ENCODE measurements around the gene NETO2.

- TF ChIP-seq CSRNP3 (CRISPR knock-in tag; IDR thresholded peaks at IDR 0.05) (no peak), CSDC2 (CRISPR knock-in tag; IDR thresholded peaks at IDR 0.05) (no peak), TCF4 (CRISPR knock-in tag; IDR thresholded peaks at IDR 0.05; ENCODE audit: borderline replicate concordance) (no peak), PATZ1 (CRISPR knock-in tag; IDR thresholded peaks at IDR 0.05; ENCODE audit: borderline replicate concordance) (no peak), ZNF565 (CRISPR knock-in tag; conservative IDR thresholded peaks at IDR 0.05; ENCODE audit: low read depth) (no peak), RARB (CRISPR knock-in tag; IDR thresholded peaks at IDR 0.05) (no peak)
Observed at GRCh38 chr16:47035436-47035835, 108.3 kb downstream of the NETO2 start.
